ENCODE results near the gene ZNF207.
"Not testable (repeated sequence)": the region's sequence is repeated elsewhere in the genome, so short reads cannot be mapped to it uniquely, and the experiment has no call there.

The ZNF207 gene

DNA sequence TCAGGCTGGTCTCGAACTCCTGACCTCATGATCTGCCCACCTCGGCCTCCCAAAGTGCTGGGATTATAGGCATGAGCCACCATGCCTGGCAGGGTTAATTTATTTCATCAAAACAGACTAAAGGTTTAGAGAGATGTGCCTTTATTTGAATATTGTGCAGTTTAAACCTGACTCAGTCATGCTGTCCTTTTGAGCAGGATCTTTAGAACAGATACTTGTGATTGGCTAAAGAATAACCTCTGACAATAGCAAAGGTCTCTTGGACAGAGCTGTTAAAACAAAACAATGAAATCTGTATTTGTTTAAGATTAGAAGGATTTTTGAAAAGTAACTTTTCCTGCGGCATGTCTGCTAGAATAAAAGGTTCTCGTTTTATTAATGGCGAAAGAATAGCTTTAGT, 36.0 kb downstream of the ZNF207 start:
- H3K4me3 ChIP-seq (ENCODE audit: low read depth, low read length): no peak overlapping the region
- TF ChIP-seq, protein P1, sequence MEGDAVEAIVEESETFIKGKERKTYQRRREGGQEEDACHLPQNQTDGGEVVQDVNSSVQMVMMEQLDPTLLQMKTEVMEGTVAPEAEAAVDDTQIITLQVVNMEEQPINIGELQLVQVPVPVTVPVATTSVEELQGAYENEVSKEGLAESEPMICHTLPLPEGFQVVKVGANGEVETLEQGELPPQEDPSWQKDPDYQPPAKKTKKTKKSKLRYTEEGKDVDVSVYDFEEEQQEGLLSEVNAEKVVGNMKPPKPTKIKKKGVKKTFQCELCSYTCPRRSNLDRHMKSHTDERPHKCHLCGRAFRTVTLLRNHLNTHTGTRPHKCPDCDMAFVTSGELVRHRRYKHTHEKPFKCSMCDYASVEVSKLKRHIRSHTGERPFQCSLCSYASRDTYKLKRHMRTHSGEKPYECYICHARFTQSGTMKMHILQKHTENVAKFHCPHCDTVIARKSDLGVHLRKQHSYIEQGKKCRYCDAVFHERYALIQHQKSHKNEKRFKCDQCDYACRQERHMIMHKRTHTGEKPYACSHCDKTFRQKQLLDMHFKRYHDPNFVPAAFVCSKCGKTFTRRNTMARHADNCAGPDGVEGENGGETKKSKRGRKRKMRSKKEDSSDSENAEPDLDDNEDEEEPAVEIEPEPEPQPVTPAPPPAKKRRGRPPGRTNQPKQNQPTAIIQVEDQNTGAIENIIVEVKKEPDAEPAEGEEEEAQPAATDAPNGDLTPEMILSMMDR (IDR thresholded peaks at IDR 0.05; ENCODE audit: insufficient read depth, low read length, missing control alignments): no peak
- POLR2A ChIA-PET: no interaction called here
- no peak for DNase-seq (ENCODE audit: low read depth, low spot score)
- CTCF ChIA-PET: interaction anchor here (1.1 to 1.3 kb wide), 3 partner anchors 12 to 66 kb away, joined by 3 to 4 read pairs (median 3); partner anchors contain the start of gene PSMD11

DNA sequence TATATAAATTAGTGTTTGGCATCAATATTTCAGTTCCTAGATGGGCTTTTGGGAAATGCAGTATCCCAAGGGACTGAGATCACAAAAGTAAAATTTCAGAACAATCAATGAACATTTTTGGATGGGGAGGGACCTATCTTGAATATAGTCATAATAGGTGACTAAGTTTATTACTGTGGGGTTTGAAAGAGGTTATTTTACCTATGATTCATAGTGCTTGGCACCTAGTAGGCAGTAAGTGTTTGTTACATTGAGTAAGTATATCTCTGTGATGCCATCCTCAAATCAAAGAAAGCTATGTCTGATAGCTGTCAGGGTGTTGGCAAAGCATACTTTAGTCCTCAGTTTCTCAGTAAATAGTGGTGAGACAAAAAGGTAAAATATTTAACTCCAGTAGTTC, 36.9 kb downstream of the ZNF207 start:
- no peak for DNase-seq (ENCODE audit: low read depth, low spot score)
- ChIA-PET POLR2A (no interaction called here), CTCF (interaction anchor here (1.3 kb wide), 2 partner anchors 12 to 57 kb away, joined by 3 to 4 read pairs; partner anchors contain the start of gene PSMD11)
- H3K4me3 ChIP-seq (ENCODE audit: low read depth, low read length): no peak overlapping the region
- TF ChIP-seq, protein P1 (IDR thresholded peaks at IDR 0.05; ENCODE audit: insufficient read depth, low read length, missing control alignments): no peak

GRCh38 chr17:32388128-32388527, 38.2 kb downstream of the ZNF207 start:
- H3K4me3 ChIP-seq (ENCODE audit: low read depth, low read length); DNase-seq (ENCODE audit: low read depth, low spot score); CTCF ChIA-PET: not testable (repeated sequence)
- POLR2A ChIA-PET: interaction anchor here (0.6 kb wide), 1 partner anchor 15 kb away, joined by 3 read pairs; no protein-coding TSS in a partner anchor

GRCh38 chr17:32388613-32389459, 38.9 kb downstream of the ZNF207 start:
- CTCF ChIA-PET: no interaction called here
- POLR2A ChIA-PET: interaction anchor here (0.6 kb wide), 1 partner anchor 14 kb away, joined by 3 read pairs; no protein-coding TSS in a partner anchor
- no peak overlapping the region for H3K4me3 ChIP-seq (ENCODE audit: low read depth, low read length)
- DNase-seq (ENCODE audit: low read depth, low spot score): no peak
- TF ChIP-seq, protein P1 (IDR thresholded peaks at IDR 0.05; ENCODE audit: insufficient read depth, low read length, missing control alignments): no peak

GRCh38 chr17:32393904-32394303, 43.9 kb downstream of the ZNF207 start:
- no peak for DNase-seq (ENCODE audit: low read depth, low spot score)
- no peak overlapping the region for H3K4me3 ChIP-seq (ENCODE audit: low read depth, low read length)
- ChIA-PET POLR2A (no interaction called here), CTCF (interaction anchor here (1.4 kb wide), 1 partner anchor 24 kb away, joined by 3 read pairs; no protein-coding TSS in a partner anchor)
- TF ChIP-seq, protein P1 (IDR thresholded peaks at IDR 0.05; ENCODE audit: insufficient read depth, low read length, missing control alignments): no peak

GRCh38 chr17:32396343-32396742, 46.4 kb downstream of the ZNF207 start:
- ChIA-PET CTCF (no interaction called here), POLR2A (interaction anchor here (0.6 kb wide), 1 partner anchor 23 kb away, joined by 4 read pairs; no protein-coding TSS in a partner anchor)
- no peak overlapping the region for H3K4me3 ChIP-seq (ENCODE audit: low read depth, low read length)
- no peak for DNase-seq (ENCODE audit: low read depth, low spot score)
- TF ChIP-seq, protein P1 (IDR thresholded peaks at IDR 0.05; ENCODE audit: insufficient read depth, low read length, missing control alignments): no peak

Data from AG04449 (cell line).